GM13976 (cell line): ENCODE measurements around the gene SPATA2L.
A peak's percentile ranks its signal among the peaks of the same experiment; 100 is the strongest.

Experiments used
- DNase-seq: peaks from one replicate; pipeline ENCODE4 v3.0.0; 2012; ENCODE audit warnings: low spot score
- CTCF ChIP-seq: IDR thresholded peaks from 2 replicates; pipeline ENCODE4 v1.5.1; 2012; ENCODE audit warnings: borderline replicate concordance, mild to moderate bottlenecking; ENCODE audit not compliant: insufficient read depth; ENCODE audit errors: extremely low read depth, missing control alignments, control extremely low read depth
- in situ Hi-C: fragments of 300-500 bp; cut with MboI; formaldehyde crosslinking; loops from one replicate; pipeline ENCODE4 v1.12.0; 2022; ENCODE audit warnings: low sequenced_read_pairs, mixed read lengths, inconsistent platforms; ENCODE audit not compliant: unreplicated experiment

SPATA2L gene

GRCh38 chr16:89701425-89702406 is at the start of gene SPATA2L:
Gene SPATA2L (minus strand): TSS chr16:89701705. CDS start chr16:89701232, 473 bp downstream.
- in situ Hi-C loops, result no loop called here
- TF ChIP-seq CTCF, result peak; percentile 32
- DNase-seq, result peak; percentile 99

GRCh38 chr16:89749637-89750036 is 48.1 kb upstream of the SPATA2L start:
- no peak for TF ChIP-seq CTCF
- in situ Hi-C loops, result no loop called here
- no peak for DNase-seq

GRCh38 chr16:89748921-89749320 is 47.4 kb upstream of the SPATA2L start:
- in situ Hi-C loops, result no loop called here
- no peak for DNase-seq
- TF ChIP-seq CTCF, result no peak

- DNase-seq, result no peak
- no peak for TF ChIP-seq CTCF
- in situ Hi-C loops, result no loop called here
Observed at GRCh38 chr16:89748076-89748475, 46.6 kb upstream of the SPATA2L start.

GRCh38 chr16:89746043-89746442 is 44.5 kb upstream of the SPATA2L start:
- in situ Hi-C loops, result no loop called here
- no peak for TF ChIP-seq CTCF
- no peak for DNase-seq

- DNase-seq, result no peak
- in situ Hi-C loops, result no loop called here
- TF ChIP-seq CTCF, result no peak
Observed at GRCh38 chr16:89744813-89745212, 43.3 kb upstream of the SPATA2L start.
